WTC11 (cell line): ENCODE measurements around the gene SEMA3D. TPM values are rescaled to one million over a fixed set of nuclear protein-coding genes. Genes with fewer than 3 reads are reported as not detected.

ENCODE experiments used
- ATAC-seq: fragments of 200-7000 bp; cut with Tn5 transposase; 2 replicates; pipeline ENCODE4 v1.10.0; 2021; ENCODE audit warnings: mild to moderate bottlenecking, moderate library complexity
- CTCF ChIA-PET: fragments of 300-600 bp; sonication (Branson Sonifier 250); formaldehyde crosslinking; loops from one replicate; lab custom pipeline; 2021; ENCODE audit warnings: antibody characterized with exemption; lab: Charles Lee
- POLR2A ChIA-PET: fragments of 350-600 bp; sonication (Branson Sonifier 250); formaldehyde crosslinking; loops from one replicate; lab custom pipeline; 2021; ENCODE audit warnings: antibody characterized with exemption; lab: Charles Lee
- DNase-seq: peaks from one replicate; pipeline ENCODE4 v3.0.0; 2021; ENCODE audit warnings: low spot score
- H3K27ac Mint-ChIP-seq: 2 replicates; pipeline ENCODE4 v1.8.0; 2021; ENCODE audit warnings: mixed read lengths
- H3K27me3 Mint-ChIP-seq: 2 replicates; pipeline ENCODE4 v1.8.0; 2021; ENCODE audit warnings: low read depth, mild to moderate bottlenecking, moderate library complexity, mixed read lengths
- H3K36me3 Mint-ChIP-seq: 2 replicates; pipeline ENCODE4 v1.8.0; 2021; ENCODE audit warnings: mixed read lengths
- H3K4me1 Mint-ChIP-seq: 2 replicates; pipeline ENCODE4 v1.8.0; 2022; ENCODE audit warnings: mixed read lengths
- H3K4me3 Mint-ChIP-seq: 2 replicates; pipeline ENCODE4 v1.8.0; 2021; ENCODE audit warnings: mild to moderate bottlenecking, moderate library complexity, mixed read lengths
- H3K9me3 Mint-ChIP-seq: 2 replicates; pipeline ENCODE4 v1.8.0; 2021; ENCODE audit warnings: mixed read lengths
- ATF1 ChIP-seq: sonication (generic); formaldehyde crosslinking; IDR thresholded peaks from 2 replicates; pipeline ENCODE4 v1.8.1; 2023; ENCODE audit warnings: mild to moderate bottlenecking, moderate library complexity, missing genetic modification reagents
- CDX4 ChIP-seq: fragments of 250-450 bp; sonication (Bioruptor Pico); IDR thresholded peaks from 2 replicates; pipeline ENCODE4 v1.9.0; 2021; ENCODE audit warnings: moderate library complexity, mild to moderate bottlenecking, inconsistent platforms, borderline replicate concordance
- CREM ChIP-seq: sonication (generic); formaldehyde crosslinking; IDR thresholded peaks from 2 replicates; pipeline ENCODE4 v1.8.1; 2022; ENCODE audit warnings: mild to moderate bottlenecking, missing genetic modification reagents, moderate library complexity
- FOXJ3 ChIP-seq: sonication (generic); formaldehyde crosslinking; IDR thresholded peaks from 2 replicates; pipeline ENCODE4 v1.9.0; 2021; ENCODE audit warnings: missing genetic modification reagents, mild to moderate bottlenecking, borderline replicate concordance
- HMGXB4 ChIP-seq: sonication (generic); formaldehyde crosslinking; IDR thresholded peaks from 2 replicates; pipeline ENCODE4 v1.8.1; 2023; ENCODE audit warnings: mild to moderate bottlenecking, moderate library complexity, missing genetic modification reagents
- JUN ChIP-seq: sonication (generic); formaldehyde crosslinking; IDR thresholded peaks from 2 replicates; pipeline ENCODE4 v1.8.0; 2023; ENCODE audit warnings: mild to moderate bottlenecking, missing genetic modification reagents
- MXD4 ChIP-seq: fragments of 250-450 bp; sonication (Bioruptor Pico); IDR thresholded peaks from 2 replicates; pipeline ENCODE4 v1.8.0; 2021; ENCODE audit warnings: mild to moderate bottlenecking, moderate library complexity, borderline replicate concordance
- SP1 ChIP-seq: sonication (generic); formaldehyde crosslinking; conservative IDR thresholded peaks from 2 replicates; pipeline ENCODE4 v1.8.1; 2022; ENCODE audit warnings: missing genetic modification reagents
- STAT6 ChIP-seq: sonication (generic); formaldehyde crosslinking; conservative IDR thresholded peaks from 2 replicates; pipeline ENCODE4 v1.8.1; 2023; ENCODE audit warnings: mild to moderate bottlenecking, low read depth, missing genetic modification reagents, moderate library complexity
- TEAD1 ChIP-seq: sonication (generic); formaldehyde crosslinking; IDR thresholded peaks from 2 replicates; pipeline ENCODE4 v1.8.0; 2022; ENCODE audit warnings: mild to moderate bottlenecking, missing genetic modification reagents
- TEAD4 ChIP-seq: sonication (generic); formaldehyde crosslinking; IDR thresholded peaks from 2 replicates; pipeline ENCODE4 v1.8.0; 2022; ENCODE audit warnings: mild to moderate bottlenecking, missing genetic modification reagents
- ZNF138 ChIP-seq: sonication (generic); formaldehyde crosslinking; conservative IDR thresholded peaks from 2 replicates; pipeline ENCODE4 v1.8.1; 2022; ENCODE audit warnings: mild to moderate bottlenecking, moderate library complexity, missing genetic modification reagents
- ZNF317 ChIP-seq: sonication (generic); formaldehyde crosslinking; IDR thresholded peaks from 2 replicates; pipeline ENCODE4 v1.8.1; 2023; ENCODE audit warnings: low read depth, mild to moderate bottlenecking, moderate library complexity, missing genetic modification reagents, borderline replicate concordance
- ZNF416 ChIP-seq: fragments of 250-450 bp; sonication (Bioruptor Pico); IDR thresholded peaks from 2 replicates; pipeline ENCODE4 v1.9.0; 2021; ENCODE audit warnings: mild to moderate bottlenecking, inconsistent platforms
- total RNA-seq: library from RNA; stranded (reverse); gene quantifications from 3 replicates; pipeline ENCODE4 v1.2.3, GENCODE V29; 2021
- TF ChIP-seq, protein P1 (sequence below): sonication (generic); formaldehyde crosslinking; IDR thresholded peaks from 2 replicates; pipeline ENCODE4 v1.8.1; 2023; ENCODE audit warnings: mild to moderate bottlenecking, missing genetic modification reagents, borderline replicate concordance
- TF ChIP-seq, protein P2 (sequence below): sonication (generic); formaldehyde crosslinking; IDR thresholded peaks from 2 replicates; pipeline ENCODE4 v1.8.1; 2022; ENCODE audit warnings: low read depth, missing genetic modification reagents, borderline replicate concordance
- TF ChIP-seq, protein P3 (sequence below): sonication (generic); formaldehyde crosslinking; IDR thresholded peaks from 2 replicates; pipeline ENCODE4 v1.8.0; 2022; ENCODE audit warnings: mild to moderate bottlenecking, missing genetic modification reagents

SEMA3D gene
- total RNA-seq, 1 experiment from 2014 or later: 3.8 TPM

GRCh38 chr7:85070967-85071628 lies 115.8 kb downstream of the SEMA3D start:
- TF ChIP-seq ZNF317: no peak
- TF ChIP-seq, protein P1, sequence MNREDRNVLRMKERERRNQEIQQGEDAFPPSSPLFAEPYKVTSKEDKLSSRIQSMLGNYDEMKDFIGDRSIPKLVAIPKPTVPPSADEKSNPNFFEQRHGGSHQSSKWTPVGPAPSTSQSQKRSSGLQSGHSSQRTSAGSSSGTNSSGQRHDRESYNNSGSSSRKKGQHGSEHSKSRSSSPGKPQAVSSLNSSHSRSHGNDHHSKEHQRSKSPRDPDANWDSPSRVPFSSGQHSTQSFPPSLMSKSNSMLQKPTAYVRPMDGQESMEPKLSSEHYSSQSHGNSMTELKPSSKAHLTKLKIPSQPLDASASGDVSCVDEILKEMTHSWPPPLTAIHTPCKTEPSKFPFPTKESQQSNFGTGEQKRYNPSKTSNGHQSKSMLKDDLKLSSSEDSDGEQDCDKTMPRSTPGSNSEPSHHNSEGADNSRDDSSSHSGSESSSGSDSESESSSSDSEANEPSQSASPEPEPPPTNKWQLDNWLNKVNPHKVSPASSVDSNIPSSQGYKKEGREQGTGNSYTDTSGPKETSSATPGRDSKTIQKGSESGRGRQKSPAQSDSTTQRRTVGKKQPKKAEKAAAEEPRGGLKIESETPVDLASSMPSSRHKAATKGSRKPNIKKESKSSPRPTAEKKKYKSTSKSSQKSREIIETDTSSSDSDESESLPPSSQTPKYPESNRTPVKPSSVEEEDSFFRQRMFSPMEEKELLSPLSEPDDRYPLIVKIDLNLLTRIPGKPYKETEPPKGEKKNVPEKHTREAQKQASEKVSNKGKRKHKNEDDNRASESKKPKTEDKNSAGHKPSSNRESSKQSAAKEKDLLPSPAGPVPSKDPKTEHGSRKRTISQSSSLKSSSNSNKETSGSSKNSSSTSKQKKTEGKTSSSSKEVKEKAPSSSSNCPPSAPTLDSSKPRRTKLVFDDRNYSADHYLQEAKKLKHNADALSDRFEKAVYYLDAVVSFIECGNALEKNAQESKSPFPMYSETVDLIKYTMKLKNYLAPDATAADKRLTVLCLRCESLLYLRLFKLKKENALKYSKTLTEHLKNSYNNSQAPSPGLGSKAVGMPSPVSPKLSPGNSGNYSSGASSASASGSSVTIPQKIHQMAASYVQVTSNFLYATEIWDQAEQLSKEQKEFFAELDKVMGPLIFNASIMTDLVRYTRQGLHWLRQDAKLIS (CRISPR knock-in tag): no peak
- no peak for TF ChIP-seq CDX4 (CRISPR knock-in tag)
- TF ChIP-seq ZNF416 (CRISPR knock-in tag): no peak
- TF ChIP-seq, protein P2, sequence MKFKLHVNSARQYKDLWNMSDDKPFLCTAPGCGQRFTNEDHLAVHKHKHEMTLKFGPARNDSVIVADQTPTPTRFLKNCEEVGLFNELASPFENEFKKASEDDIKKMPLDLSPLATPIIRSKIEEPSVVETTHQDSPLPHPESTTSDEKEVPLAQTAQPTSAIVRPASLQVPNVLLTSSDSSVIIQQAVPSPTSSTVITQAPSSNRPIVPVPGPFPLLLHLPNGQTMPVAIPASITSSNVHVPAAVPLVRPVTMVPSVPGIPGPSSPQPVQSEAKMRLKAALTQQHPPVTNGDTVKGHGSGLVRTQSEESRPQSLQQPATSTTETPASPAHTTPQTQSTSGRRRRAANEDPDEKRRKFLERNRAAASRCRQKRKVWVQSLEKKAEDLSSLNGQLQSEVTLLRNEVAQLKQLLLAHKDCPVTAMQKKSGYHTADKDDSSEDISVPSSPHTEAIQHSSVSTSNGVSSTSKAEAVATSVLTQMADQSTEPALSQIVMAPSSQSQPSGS (CRISPR knock-in tag): no peak
- TF ChIP-seq MXD4: no peak
- TF ChIP-seq, protein P3, sequence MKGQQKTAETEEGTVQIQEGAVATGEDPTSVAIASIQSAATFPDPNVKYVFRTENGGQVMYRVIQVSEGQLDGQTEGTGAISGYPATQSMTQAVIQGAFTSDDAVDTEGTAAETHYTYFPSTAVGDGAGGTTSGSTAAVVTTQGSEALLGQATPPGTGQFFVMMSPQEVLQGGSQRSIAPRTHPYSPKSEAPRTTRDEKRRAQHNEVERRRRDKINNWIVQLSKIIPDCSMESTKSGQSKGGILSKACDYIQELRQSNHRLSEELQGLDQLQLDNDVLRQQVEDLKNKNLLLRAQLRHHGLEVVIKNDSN (CRISPR knock-in tag): no peak
- no peak for TF ChIP-seq ZNF138 (CRISPR knock-in tag)
- no peak for TF ChIP-seq STAT6 (CRISPR knock-in tag)
- TF ChIP-seq HMGXB4: no peak
- no peak for TF ChIP-seq TEAD4 (CRISPR knock-in tag)
- no peak overlapping the region for H3K4me3 Mint-ChIP-seq
- POLR2A ChIA-PET: no interaction called here
- H3K4me1 Mint-ChIP-seq: peaks cover 22% of the 10 kb centered on the region
- H3K36me3 Mint-ChIP-seq: no peaks in the 10 kb centered on the region
- ATAC-seq (no peak; the same call in 1 of the 2 replicates), DNase-seq (no peak)
- CTCF ChIA-PET: interaction anchor here (1.4 kb wide), 1 partner anchor 116 kb away, joined by 3 read pairs; the partner anchor contains the start of gene SEMA3D
- no peaks in the 10 kb centered on the region for H3K9me3 Mint-ChIP-seq
- H3K27me3 Mint-ChIP-seq: no peaks in the 10 kb centered on the region
- peak overlapping the region; percentile 37; the same call in 1 of the 2 replicates for H3K27ac Mint-ChIP-seq

DNA sequence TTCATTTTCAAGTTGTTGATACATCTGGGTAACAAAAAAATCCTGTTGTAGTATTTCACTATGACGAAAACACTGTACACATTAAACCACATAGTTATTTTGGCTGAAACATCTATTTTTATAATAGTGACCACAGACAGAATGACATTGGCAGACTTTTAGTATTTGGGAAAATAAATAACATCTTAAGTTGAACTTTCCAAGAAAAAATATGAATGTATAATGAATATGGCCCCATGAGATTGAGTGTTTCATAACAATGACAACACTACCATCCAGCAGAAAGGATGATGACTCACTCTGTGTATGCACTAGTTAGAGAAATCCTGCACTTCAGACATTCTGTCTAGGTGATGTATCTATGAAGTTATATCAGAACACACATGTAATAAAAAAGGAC lies 118.1 kb downstream of the SEMA3D start:
- ATAC-seq: no peak
- Mint-ChIP-seq H3K36me3 (no peaks in the 10 kb centered on the region), H3K4me3 (no peak overlapping the region), H3K9me3 (no peaks in the 10 kb centered on the region), H3K4me1 (peaks cover 23% of the 10 kb centered on the region), H3K27ac (no peak overlapping the region), H3K27me3 (no peaks in the 10 kb centered on the region)
- POLR2A ChIA-PET: no interaction called here
- DNase-seq: no peak
- CTCF ChIA-PET: no interaction called here
- TF ChIP-seq TEAD1 (CRISPR knock-in tag): no peak
- no peak for TF ChIP-seq FOXJ3
- no peak for TF ChIP-seq SP1 (CRISPR knock-in tag)
- no peak for TF ChIP-seq JUN
- no peak for TF ChIP-seq ATF1 (CRISPR knock-in tag)
- no peak for TF ChIP-seq CREM (CRISPR knock-in tag)
